GM23338 (cell line): ENCODE data around the gene TRAPPC14.

ENCODE experiments used
- CREB1 ChIP-seq: fragments of 250-450 bp; sonication (Bioruptor Pico); IDR thresholded peaks from 2 replicates; pipeline ENCODE4 v1.5.0; 2020; ENCODE audit warnings: low read depth, mild to moderate bottlenecking, moderate library complexity
- EZH2 ChIP-seq: fragments of 200-600 bp; sonication (generic); IDR thresholded peaks from one replicate; pipeline ENCODE4 v1.8.0; 2017; ENCODE audit warnings: antibody characterized with exemption, mild to moderate bottlenecking, low read depth; ENCODE audit not compliant: unreplicated experiment
- EZH2phosphoT487 ChIP-seq: fragments of 200-600 bp; sonication (generic); IDR thresholded peaks from one replicate; pipeline ENCODE4 v1.8.1; 2018; ENCODE audit warnings: antibody characterized with exemption; ENCODE audit not compliant: unreplicated experiment
- JUNB ChIP-seq: IDR thresholded peaks from one replicate; pipeline ENCODE4 v1.6.1; 2016; ENCODE audit warnings: antibody characterized with exemption; ENCODE audit not compliant: unreplicated experiment
- NANOG ChIP-seq: IDR thresholded peaks from 2 replicates; pipeline ENCODE4 v1.6.1; 2016; ENCODE audit warnings: antibody characterized with exemption, borderline replicate concordance
- POLR2AphosphoS5 ChIP-seq: IDR thresholded peaks from 2 replicates; pipeline ENCODE4 v1.6.1; 2016; ENCODE audit warnings: antibody characterized with exemption, low read depth
- ZNF114 ChIP-seq: fragments of 250-450 bp; sonication (Bioruptor Pico); IDR thresholded peaks from 2 replicates; pipeline ENCODE4 v1.5.0; 2020; ENCODE audit warnings: mild to moderate bottlenecking, moderate library complexity
- ZNF331 ChIP-seq: fragments of 250-450 bp; sonication (Bioruptor Pico); IDR thresholded peaks from 2 replicates; pipeline ENCODE4 v1.5.0; 2020; ENCODE audit warnings: low read depth, mild to moderate bottlenecking, moderate library complexity
- TF ChIP-seq, protein P1 (sequence below), 2 experiments: fragments of 200-600 bp in 1 of 2; sonication (generic) in 1 of 2; conservative IDR thresholded peaks; 2 replicates each; pipeline versions ENCODE4 v1.5.1 to v1.6.1; 2016 to 2017; ENCODE audit warnings: antibody characterized with exemption in 2 of 2, low read depth in 2 of 2, mild to moderate bottlenecking in 2 of 2, moderate library complexity in 1 of 2
- TF ChIP-seq, protein P2 (sequence below): IDR thresholded peaks from one replicate; pipeline ENCODE4 v1.6.1; 2018; ENCODE audit warnings: antibody characterized with exemption; ENCODE audit not compliant: unreplicated experiment
- TF ChIP-seq, protein P3 (sequence below): IDR thresholded peaks from 2 replicates; pipeline ENCODE4 v1.6.1; 2016; ENCODE audit warnings: antibody characterized with exemption
- TF ChIP-seq, protein P4 (sequence below): fragments of 250-450 bp; sonication (Bioruptor Pico); IDR thresholded peaks from 2 replicates; pipeline ENCODE4 v1.5.0; 2020; ENCODE audit warnings: mild to moderate bottlenecking, moderate library complexity

DNA sequence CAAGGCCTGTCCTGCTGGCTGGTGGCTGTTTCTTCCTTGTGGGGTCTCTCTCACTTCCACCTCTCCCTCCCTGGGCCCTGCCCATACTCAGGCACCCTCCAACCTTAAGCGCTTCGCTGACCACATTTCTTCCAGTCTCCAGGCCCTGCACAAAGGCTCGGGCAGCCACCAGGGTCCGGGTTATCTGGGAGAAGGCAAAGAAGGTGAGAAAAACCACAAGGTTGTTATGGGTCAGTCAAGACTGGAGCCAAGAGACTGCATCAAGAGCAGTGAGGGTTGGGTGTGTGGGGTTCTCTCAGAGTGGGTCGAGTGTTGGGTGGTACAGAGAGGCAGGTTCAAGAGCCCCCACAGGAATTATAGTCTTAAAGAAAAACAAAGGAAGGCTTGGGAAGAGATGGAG is 16.1 kb upstream of the TRAPPC14 start:
- TF ChIP-seq, protein P1, sequence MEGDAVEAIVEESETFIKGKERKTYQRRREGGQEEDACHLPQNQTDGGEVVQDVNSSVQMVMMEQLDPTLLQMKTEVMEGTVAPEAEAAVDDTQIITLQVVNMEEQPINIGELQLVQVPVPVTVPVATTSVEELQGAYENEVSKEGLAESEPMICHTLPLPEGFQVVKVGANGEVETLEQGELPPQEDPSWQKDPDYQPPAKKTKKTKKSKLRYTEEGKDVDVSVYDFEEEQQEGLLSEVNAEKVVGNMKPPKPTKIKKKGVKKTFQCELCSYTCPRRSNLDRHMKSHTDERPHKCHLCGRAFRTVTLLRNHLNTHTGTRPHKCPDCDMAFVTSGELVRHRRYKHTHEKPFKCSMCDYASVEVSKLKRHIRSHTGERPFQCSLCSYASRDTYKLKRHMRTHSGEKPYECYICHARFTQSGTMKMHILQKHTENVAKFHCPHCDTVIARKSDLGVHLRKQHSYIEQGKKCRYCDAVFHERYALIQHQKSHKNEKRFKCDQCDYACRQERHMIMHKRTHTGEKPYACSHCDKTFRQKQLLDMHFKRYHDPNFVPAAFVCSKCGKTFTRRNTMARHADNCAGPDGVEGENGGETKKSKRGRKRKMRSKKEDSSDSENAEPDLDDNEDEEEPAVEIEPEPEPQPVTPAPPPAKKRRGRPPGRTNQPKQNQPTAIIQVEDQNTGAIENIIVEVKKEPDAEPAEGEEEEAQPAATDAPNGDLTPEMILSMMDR (conservative IDR thresholded peaks at IDR 0.05; ENCODE audit: low read depth in 2 of 2): no peak
- no peak for TF ChIP-seq POLR2AphosphoS5
- TF ChIP-seq EZH2: no peak
- TF ChIP-seq ZNF331 (CRISPR knock-in tag): no peak
- TF ChIP-seq, protein P2, sequence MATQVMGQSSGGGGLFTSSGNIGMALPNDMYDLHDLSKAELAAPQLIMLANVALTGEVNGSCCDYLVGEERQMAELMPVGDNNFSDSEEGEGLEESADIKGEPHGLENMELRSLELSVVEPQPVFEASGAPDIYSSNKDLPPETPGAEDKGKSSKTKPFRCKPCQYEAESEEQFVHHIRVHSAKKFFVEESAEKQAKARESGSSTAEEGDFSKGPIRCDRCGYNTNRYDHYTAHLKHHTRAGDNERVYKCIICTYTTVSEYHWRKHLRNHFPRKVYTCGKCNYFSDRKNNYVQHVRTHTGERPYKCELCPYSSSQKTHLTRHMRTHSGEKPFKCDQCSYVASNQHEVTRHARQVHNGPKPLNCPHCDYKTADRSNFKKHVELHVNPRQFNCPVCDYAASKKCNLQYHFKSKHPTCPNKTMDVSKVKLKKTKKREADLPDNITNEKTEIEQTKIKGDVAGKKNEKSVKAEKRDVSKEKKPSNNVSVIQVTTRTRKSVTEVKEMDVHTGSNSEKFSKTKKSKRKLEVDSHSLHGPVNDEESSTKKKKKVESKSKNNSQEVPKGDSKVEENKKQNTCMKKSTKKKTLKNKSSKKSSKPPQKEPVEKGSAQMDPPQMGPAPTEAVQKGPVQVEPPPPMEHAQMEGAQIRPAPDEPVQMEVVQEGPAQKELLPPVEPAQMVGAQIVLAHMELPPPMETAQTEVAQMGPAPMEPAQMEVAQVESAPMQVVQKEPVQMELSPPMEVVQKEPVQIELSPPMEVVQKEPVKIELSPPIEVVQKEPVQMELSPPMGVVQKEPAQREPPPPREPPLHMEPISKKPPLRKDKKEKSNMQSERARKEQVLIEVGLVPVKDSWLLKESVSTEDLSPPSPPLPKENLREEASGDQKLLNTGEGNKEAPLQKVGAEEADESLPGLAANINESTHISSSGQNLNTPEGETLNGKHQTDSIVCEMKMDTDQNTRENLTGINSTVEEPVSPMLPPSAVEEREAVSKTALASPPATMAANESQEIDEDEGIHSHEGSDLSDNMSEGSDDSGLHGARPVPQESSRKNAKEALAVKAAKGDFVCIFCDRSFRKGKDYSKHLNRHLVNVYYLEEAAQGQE: no peak
- TF ChIP-seq CREB1 (CRISPR knock-in tag): no peak
- TF ChIP-seq EZH2phosphoT487: no peak
- no peak for TF ChIP-seq JUNB
- TF ChIP-seq, protein P3, sequence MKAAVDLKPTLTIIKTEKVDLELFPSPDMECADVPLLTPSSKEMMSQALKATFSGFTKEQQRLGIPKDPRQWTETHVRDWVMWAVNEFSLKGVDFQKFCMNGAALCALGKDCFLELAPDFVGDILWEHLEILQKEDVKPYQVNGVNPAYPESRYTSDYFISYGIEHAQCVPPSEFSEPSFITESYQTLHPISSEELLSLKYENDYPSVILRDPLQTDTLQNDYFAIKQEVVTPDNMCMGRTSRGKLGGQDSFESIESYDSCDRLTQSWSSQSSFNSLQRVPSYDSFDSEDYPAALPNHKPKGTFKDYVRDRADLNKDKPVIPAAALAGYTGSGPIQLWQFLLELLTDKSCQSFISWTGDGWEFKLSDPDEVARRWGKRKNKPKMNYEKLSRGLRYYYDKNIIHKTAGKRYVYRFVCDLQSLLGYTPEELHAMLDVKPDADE: no peak
- TF ChIP-seq NANOG: no peak
- TF ChIP-seq, protein P4, sequence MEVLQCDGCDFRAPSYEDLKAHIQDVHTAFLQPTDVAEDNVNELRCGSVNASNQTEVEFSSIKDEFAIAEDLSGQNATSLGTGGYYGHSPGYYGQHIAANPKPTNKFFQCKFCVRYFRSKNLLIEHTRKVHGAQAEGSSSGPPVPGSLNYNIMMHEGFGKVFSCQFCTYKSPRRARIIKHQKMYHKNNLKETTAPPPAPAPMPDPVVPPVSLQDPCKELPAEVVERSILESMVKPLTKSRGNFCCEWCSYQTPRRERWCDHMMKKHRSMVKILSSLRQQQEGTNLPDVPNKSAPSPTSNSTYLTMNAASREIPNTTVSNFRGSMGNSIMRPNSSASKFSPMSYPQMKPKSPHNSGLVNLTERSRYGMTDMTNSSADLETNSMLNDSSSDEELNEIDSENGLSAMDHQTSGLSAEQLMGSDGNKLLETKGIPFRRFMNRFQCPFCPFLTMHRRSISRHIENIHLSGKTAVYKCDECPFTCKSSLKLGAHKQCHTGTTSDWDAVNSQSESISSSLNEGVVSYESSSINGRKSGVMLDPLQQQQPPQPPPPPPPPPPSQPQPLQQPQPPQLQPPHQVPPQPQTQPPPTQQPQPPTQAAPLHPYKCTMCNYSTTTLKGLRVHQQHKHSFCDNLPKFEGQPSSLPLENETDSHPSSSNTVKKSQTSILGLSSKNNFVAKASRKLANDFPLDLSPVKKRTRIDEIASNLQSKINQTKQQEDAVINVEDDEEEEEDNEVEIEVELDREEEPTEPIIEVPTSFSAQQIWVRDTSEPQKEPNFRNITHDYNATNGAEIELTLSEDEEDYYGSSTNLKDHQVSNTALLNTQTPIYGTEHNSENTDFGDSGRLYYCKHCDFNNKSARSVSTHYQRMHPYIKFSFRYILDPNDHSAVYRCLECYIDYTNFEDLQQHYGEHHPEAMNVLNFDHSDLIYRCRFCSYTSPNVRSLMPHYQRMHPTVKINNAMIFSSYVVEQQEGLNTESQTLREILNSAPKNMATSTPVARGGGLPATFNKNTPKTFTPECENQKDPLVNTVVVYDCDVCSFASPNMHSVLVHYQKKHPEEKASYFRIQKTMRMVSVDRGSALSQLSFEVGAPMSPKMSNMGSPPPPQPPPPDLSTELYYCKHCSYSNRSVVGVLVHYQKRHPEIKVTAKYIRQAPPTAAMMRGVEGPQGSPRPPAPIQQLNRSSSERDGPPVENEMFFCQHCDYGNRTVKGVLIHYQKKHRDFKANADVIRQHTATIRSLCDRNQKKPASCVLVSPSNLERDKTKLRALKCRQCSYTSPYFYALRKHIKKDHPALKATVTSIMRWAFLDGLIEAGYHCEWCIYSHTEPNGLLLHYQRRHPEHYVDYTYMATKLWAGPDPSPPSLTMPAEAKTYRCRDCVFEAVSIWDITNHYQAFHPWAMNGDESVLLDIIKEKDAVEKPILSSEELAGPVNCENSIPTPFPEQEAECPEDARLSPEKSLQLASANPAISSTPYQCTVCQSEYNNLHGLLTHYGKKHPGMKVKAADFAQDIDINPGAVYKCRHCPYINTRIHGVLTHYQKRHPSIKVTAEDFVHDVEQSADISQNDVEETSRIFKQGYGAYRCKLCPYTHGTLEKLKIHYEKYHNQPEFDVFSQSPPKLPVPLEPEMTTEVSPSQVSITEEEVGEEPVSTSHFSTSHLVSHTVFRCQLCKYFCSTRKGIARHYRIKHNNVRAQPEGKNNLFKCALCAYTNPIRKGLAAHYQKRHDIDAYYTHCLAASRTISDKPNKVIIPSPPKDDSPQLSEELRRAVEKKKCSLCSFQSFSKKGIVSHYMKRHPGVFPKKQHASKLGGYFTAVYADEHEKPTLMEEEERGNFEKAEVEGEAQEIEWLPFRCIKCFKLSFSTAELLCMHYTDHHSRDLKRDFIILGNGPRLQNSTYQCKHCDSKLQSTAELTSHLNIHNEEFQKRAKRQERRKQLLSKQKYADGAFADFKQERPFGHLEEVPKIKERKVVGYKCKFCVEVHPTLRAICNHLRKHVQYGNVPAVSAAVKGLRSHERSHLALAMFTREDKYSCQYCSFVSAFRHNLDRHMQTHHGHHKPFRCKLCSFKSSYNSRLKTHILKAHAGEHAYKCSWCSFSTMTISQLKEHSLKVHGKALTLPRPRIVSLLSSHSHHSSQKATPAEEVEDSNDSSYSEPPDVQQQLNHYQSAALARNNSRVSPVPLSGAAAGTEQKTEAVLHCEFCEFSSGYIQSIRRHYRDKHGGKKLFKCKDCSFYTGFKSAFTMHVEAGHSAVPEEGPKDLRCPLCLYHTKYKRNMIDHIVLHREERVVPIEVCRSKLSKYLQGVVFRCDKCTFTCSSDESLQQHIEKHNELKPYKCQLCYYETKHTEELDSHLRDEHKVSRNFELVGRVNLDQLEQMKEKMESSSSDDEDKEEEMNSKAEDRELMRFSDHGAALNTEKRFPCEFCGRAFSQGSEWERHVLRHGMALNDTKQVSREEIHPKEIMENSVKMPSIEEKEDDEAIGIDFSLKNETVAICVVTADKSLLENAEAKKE (CRISPR knock-in tag): no peak
- TF ChIP-seq ZNF114: no peak
